Measurements from ENCODE around the gene SLC29A1. TPM values are rescaled to one million over a fixed set of nuclear protein-coding genes. Genes with fewer than 3 reads are reported as not detected.

The SLC29A1 gene
- total and polyA plus RNA-seq, 2 donors (not counting 1 experiment from before 2014, with no cell fraction given) = 6.0 to 7.3 TPM

DNA sequence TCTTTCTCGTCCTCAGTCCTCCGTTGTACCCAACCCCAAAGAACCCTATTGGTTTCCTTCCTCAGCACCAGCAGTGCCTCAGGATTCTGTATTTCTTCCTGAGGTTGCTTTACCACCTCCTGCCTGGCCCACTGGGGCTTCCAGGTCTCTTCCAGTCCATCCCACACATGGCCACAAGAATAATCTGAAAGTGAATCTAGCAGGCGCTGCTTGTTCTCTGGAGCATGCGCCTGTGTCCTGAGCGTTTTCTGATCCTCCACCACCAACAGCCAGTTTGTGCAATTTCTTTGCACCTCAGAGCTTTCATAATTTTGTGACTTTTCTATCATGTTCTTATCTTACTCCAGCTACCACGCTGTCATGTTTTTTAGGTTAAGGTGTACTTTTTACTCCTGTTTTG lies 11.9 kb downstream of the SLC29A1 start:
- no peak for TF ChIP-seq EZH2 (IDR thresholded peaks at IDR 0.05; ENCODE audit: borderline replicate concordance, insufficient read depth, low read depth, low read length, poor library complexity, severe bottlenecking)
- TF ChIP-seq, protein P1, sequence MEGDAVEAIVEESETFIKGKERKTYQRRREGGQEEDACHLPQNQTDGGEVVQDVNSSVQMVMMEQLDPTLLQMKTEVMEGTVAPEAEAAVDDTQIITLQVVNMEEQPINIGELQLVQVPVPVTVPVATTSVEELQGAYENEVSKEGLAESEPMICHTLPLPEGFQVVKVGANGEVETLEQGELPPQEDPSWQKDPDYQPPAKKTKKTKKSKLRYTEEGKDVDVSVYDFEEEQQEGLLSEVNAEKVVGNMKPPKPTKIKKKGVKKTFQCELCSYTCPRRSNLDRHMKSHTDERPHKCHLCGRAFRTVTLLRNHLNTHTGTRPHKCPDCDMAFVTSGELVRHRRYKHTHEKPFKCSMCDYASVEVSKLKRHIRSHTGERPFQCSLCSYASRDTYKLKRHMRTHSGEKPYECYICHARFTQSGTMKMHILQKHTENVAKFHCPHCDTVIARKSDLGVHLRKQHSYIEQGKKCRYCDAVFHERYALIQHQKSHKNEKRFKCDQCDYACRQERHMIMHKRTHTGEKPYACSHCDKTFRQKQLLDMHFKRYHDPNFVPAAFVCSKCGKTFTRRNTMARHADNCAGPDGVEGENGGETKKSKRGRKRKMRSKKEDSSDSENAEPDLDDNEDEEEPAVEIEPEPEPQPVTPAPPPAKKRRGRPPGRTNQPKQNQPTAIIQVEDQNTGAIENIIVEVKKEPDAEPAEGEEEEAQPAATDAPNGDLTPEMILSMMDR (IDR thresholded peaks at IDR 0.05) = no peak
- Histone ChIP-seq H2AFZ (ENCODE audit: insufficient read depth, low read depth, low read length, poor library complexity, severe bottlenecking) (no peak overlapping the region), H3K4me1 (ENCODE audit: control insufficient read depth in 2 of 2, insufficient read depth in 2 of 2, low read length in 2 of 2) (peaks cover 6 to 14% of the 10 kb centered on the region in 2 donors), H3K4me3 (ENCODE audit: control extremely low read depth in 1 of 5, extremely low read depth in 1 of 5, insufficient read depth in 1 of 5, low read depth in 2 of 5, low read length in 4 of 5) (no peak overlapping the region), H3K27ac (ENCODE audit: low read length in 2 of 2) (no peak overlapping the region), H3K36me3 (replicated peaks in 1 of 2; ENCODE audit: control extremely low read depth in 1 of 2, control insufficient read depth in 1 of 2, extremely low read depth in 1 of 2, insufficient read depth in 2 of 2, low read length in 1 of 2) (no peaks in the 10 kb centered on the region), H3K27me3 (replicated peaks in 1 of 4; ENCODE audit: control extremely low read depth in 1 of 4, control insufficient read depth in 3 of 4, insufficient read depth in 4 of 4, low read length in 3 of 4) (no peaks in the 10 kb centered on the region), H4K20me1 (ENCODE audit: control insufficient read depth, insufficient read depth, low read length, poor library complexity, severe bottlenecking) (no peaks in the 10 kb centered on the region), H3K9me3 (ENCODE audit: control extremely low read depth in 1 of 3, control insufficient read depth in 2 of 3, insufficient read depth in 1 of 3, low read length in 2 of 3) (no peaks in the 10 kb centered on the region), H3K4me2 (replicated peaks; ENCODE audit: low read depth, low read length, poor library complexity, severe bottlenecking) (no peak overlapping the region), H3K79me2 (ENCODE audit: control insufficient read depth, insufficient read depth, low read length) (no peaks in the 10 kb centered on the region), H3K9ac (ENCODE audit: low read length) (no peak overlapping the region)
- H3K4me1 Mint-ChIP-seq = peaks cover 15% of the 10 kb centered on the region
- DNase-seq = no peak
- ChIA-PET POLR2A (interaction anchor here (0.6 to 1.2 kb wide), 3 partner anchors 12 to 1716 kb away, joined by 3 to 4 read pairs (median 4); partner anchors contain the start of gene HSP90AB1), CTCF (interaction anchor here (0.7 to 4.5 kb wide), 10 partner anchors 8 to 137 kb away, joined by 3 to 37 read pairs (median 8); partner anchors contain the start of genes HSP90AB1 and SLC29A1)
- H3K27me3 Mint-ChIP-seq = no peaks in the 10 kb centered on the region
- no peak overlapping the region for H3K4me3 Mint-ChIP-seq
- H3K27ac Mint-ChIP-seq = no peak overlapping the region
- no peaks in the 10 kb centered on the region for H3K9me3 Mint-ChIP-seq (ENCODE audit: insufficient read depth)
- ATAC-seq (ENCODE audit: low read depth) = no peak
- WGBS (ENCODE audit: insufficient coverage) = 80% methylated on average over 5 of the region's 6 CpGs
- intact Hi-C loops (cut with micrococcal nuclease) = no loop called here

DNA sequence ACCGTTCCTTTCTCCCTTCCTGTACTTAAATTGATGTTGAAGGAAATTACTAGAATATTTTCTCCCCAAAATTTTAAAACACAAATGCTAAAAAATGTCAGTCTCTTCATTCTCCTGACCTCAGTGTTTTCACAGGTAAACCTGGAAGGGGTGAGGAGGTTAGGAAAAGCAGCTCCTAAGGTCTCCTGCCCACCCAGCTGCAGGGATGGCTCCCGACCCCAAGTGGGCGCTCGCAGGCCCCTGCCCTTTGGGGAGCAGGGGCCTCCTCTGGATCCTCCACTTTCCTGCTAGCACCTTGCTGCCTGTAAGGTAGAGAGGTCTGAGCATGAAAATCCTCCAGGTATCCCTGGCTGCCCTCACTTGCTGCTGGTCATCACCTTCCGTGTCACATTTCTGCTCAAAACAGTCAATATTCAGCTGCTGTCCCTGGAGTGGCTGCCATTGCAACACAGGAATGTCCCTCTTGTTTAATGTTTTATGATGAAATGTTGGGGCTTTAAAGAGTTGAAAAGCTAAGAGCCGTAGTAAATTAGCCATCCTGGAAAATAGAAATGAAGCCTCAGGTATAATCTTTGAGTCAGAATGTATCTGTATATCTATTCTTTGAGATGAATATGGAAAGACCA lies 12.6 kb downstream of the SLC29A1 start:
- no peak overlapping the region for H3K4me3 Mint-ChIP-seq
- intact Hi-C loops (cut with micrococcal nuclease) = no loop called here

More for the DNA sequence above, 12.6 kb downstream of the SLC29A1 start:
- peaks cover 6 to 14% of the 10 kb centered on the region in 2 donors for H3K4me1 ChIP-seq (ENCODE audit: control insufficient read depth in 2 of 2, insufficient read depth in 2 of 2, low read length in 2 of 2)
- no peak for ATAC-seq (ENCODE audit: low read depth)
- H2AFZ ChIP-seq (ENCODE audit: insufficient read depth, low read depth, low read length, poor library complexity, severe bottlenecking) = no peak overlapping the region
- H3K9me3 Mint-ChIP-seq (ENCODE audit: insufficient read depth) = no peaks in the 10 kb centered on the region
- H3K79me2 ChIP-seq (ENCODE audit: control insufficient read depth, insufficient read depth, low read length) = no peaks in the 10 kb centered on the region
- no peak overlapping the region for H3K27ac Mint-ChIP-seq
- H3K9ac ChIP-seq (ENCODE audit: low read length) = no peak overlapping the region
- no peaks in the 10 kb centered on the region for H3K27me3 Mint-ChIP-seq
- WGBS (ENCODE audit: insufficient coverage) = 100% methylated on average over 5 of the region's 6 CpGs
- H4K20me1 ChIP-seq (ENCODE audit: control insufficient read depth, insufficient read depth, low read length, poor library complexity, severe bottlenecking) = no peaks in the 10 kb centered on the region
- H3K4me3 ChIP-seq (ENCODE audit: control extremely low read depth in 1 of 5, extremely low read depth in 1 of 5, insufficient read depth in 1 of 5, low read depth in 2 of 5, low read length in 4 of 5) = no peak overlapping the region
- H3K4me2 ChIP-seq (replicated peaks; ENCODE audit: low read depth, low read length, poor library complexity, severe bottlenecking) = no peak overlapping the region
- TF ChIP-seq EZH2 (IDR thresholded peaks at IDR 0.05; ENCODE audit: borderline replicate concordance, insufficient read depth, low read depth, low read length, poor library complexity, severe bottlenecking) = no peak
- TF ChIP-seq, protein P1 (IDR thresholded peaks at IDR 0.05) = no peak
- no peaks in the 10 kb centered on the region for H3K36me3 ChIP-seq (replicated peaks in 1 of 2; ENCODE audit: control extremely low read depth in 1 of 2, control insufficient read depth in 1 of 2, extremely low read depth in 1 of 2, insufficient read depth in 2 of 2, low read length in 1 of 2)
- ChIA-PET POLR2A (interaction anchor here (0.5 to 1.2 kb wide), 5 partner anchors 11 to 1717 kb away, joined by 3 to 6 read pairs (median 4); partner anchors contain the start of gene HSP90AB1), CTCF (interaction anchor here (0.6 to 4.5 kb wide), 11 partner anchors 9 to 1686 kb away, joined by 3 to 37 read pairs (median 5); partner anchors contain the start of genes AARS2, HSP90AB1 and SLC29A1)
- DNase-seq = no peak
- H3K27ac ChIP-seq (ENCODE audit: low read length in 2 of 2) = no peak overlapping the region
- H3K4me1 Mint-ChIP-seq = peaks cover 15% of the 10 kb centered on the region
- H3K27me3 ChIP-seq (replicated peaks in 1 of 4; ENCODE audit: control extremely low read depth in 1 of 4, control insufficient read depth in 3 of 4, insufficient read depth in 4 of 4, low read length in 3 of 4) = no peaks in the 10 kb centered on the region
- H3K9me3 ChIP-seq (ENCODE audit: control extremely low read depth in 1 of 3, control insufficient read depth in 2 of 3, insufficient read depth in 1 of 3, low read length in 2 of 3) = no peaks in the 10 kb centered on the region
